ENCODE measurements around the gene TPTE.
"Not testable (repeated sequence)": the region's sequence is repeated elsewhere in the genome, so short reads cannot be mapped to it uniquely, and the experiment has no call there.

DNA sequence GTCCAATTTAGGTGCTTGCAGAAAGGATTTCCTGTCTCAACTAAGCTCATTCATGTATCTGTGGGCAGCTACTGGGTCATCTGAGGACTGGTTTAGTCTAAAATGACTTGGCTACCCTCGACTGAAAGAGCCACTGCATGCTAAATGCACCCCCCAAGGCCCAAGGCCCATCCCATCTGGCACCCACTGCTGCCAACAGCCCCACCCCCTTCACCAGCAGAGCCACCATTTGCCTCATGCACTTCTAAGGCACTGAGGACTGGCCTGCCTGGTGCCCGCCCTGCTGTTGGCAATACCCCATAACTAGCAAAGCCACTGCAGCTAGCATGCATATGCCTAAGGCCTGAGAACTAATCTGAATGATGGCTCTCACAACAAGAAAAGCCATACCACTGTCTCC lies 49.4 kb downstream of the TPTE start:
- TF ChIP-seq, protein P1, sequence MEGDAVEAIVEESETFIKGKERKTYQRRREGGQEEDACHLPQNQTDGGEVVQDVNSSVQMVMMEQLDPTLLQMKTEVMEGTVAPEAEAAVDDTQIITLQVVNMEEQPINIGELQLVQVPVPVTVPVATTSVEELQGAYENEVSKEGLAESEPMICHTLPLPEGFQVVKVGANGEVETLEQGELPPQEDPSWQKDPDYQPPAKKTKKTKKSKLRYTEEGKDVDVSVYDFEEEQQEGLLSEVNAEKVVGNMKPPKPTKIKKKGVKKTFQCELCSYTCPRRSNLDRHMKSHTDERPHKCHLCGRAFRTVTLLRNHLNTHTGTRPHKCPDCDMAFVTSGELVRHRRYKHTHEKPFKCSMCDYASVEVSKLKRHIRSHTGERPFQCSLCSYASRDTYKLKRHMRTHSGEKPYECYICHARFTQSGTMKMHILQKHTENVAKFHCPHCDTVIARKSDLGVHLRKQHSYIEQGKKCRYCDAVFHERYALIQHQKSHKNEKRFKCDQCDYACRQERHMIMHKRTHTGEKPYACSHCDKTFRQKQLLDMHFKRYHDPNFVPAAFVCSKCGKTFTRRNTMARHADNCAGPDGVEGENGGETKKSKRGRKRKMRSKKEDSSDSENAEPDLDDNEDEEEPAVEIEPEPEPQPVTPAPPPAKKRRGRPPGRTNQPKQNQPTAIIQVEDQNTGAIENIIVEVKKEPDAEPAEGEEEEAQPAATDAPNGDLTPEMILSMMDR (IDR thresholded peaks at IDR 0.05) = not testable (repeated sequence)
- not testable (repeated sequence) for TF ChIP-seq POLR2A (IDR thresholded peaks at IDR 0.05)
